KOPT-K1 (cell line): ENCODE data around the gene RRM2.

Experiments
- H3K27ac ChIP-seq: fragments of 200-600 bp; sonication (generic); 2 replicates; pipeline ENCODE4 v1.5.1; 2016; ENCODE audit warnings: antibody characterized with exemption, mild to moderate bottlenecking, low read depth, low read length; ENCODE audit not compliant: poor library complexity, severe bottlenecking
- H3K36me3 ChIP-seq: fragments of 200-600 bp; sonication (generic); 2 replicates; pipeline ENCODE4 v1.5.1; 2017; ENCODE audit warnings: antibody characterized with exemption, mild to moderate bottlenecking, low read length, moderate library complexity; ENCODE audit not compliant: insufficient read depth
- H3K9me3 ChIP-seq: fragments of 200-600 bp; sonication (generic); 2 replicates; pipeline ENCODE4 v1.5.1; 2017; ENCODE audit warnings: antibody characterized with exemption, low read length, mild to moderate bottlenecking; ENCODE audit not compliant: insufficient read depth, poor library complexity, severe bottlenecking

The RRM2 gene

GRCh38 chr2:10180229-10180628 lies 57.7 kb downstream of the RRM2 start:
- Histone ChIP-seq H3K36me3 (peaks cover 61% of the 10 kb centered on the region), H3K9me3 (no peaks in the 10 kb centered on the region), H3K27ac (no peak overlapping the region)
